WTC11 (cell line): ENCODE measurements around the gene COPZ2. TPM values are rescaled to one million over a fixed set of nuclear protein-coding genes. Genes with fewer than 3 reads are reported as not detected.

Experiments used
- ATAC-seq: fragments of 200-7000 bp; cut with Tn5 transposase; 2 replicates; pipeline ENCODE4 v1.10.0; 2021; ENCODE audit warnings: mild to moderate bottlenecking, moderate library complexity
- CTCF ChIA-PET: fragments of 300-600 bp; sonication (Branson Sonifier 250); formaldehyde crosslinking; loops from one replicate; lab custom pipeline; 2021; ENCODE audit warnings: antibody characterized with exemption; lab: Charles Lee
- POLR2A ChIA-PET: fragments of 350-600 bp; sonication (Branson Sonifier 250); formaldehyde crosslinking; loops from one replicate; lab custom pipeline; 2021; ENCODE audit warnings: antibody characterized with exemption; lab: Charles Lee
- DNase-seq: peaks from one replicate; pipeline ENCODE4 v3.0.0; 2021; ENCODE audit warnings: low spot score
- H3K27ac Mint-ChIP-seq: 2 replicates; pipeline ENCODE4 v1.8.0; 2021; ENCODE audit warnings: mixed read lengths
- H3K27me3 Mint-ChIP-seq: 2 replicates; pipeline ENCODE4 v1.8.0; 2021; ENCODE audit warnings: low read depth, mild to moderate bottlenecking, moderate library complexity, mixed read lengths
- H3K36me3 Mint-ChIP-seq: 2 replicates; pipeline ENCODE4 v1.8.0; 2021; ENCODE audit warnings: mixed read lengths
- H3K4me1 Mint-ChIP-seq: 2 replicates; pipeline ENCODE4 v1.8.0; 2022; ENCODE audit warnings: mixed read lengths
- H3K4me3 Mint-ChIP-seq: 2 replicates; pipeline ENCODE4 v1.8.0; 2021; ENCODE audit warnings: mild to moderate bottlenecking, moderate library complexity, mixed read lengths
- H3K9me3 Mint-ChIP-seq: 2 replicates; pipeline ENCODE4 v1.8.0; 2021; ENCODE audit warnings: mixed read lengths
- AFF4 ChIP-seq: sonication (generic); formaldehyde crosslinking; IDR thresholded peaks from 2 replicates; pipeline ENCODE4 v1.8.1; 2023; ENCODE audit warnings: mild to moderate bottlenecking, missing genetic modification reagents, borderline replicate concordance
- CBFB ChIP-seq: sonication (generic); formaldehyde crosslinking; IDR thresholded peaks from 2 replicates; pipeline ENCODE4 v1.8.1; 2022; ENCODE audit warnings: mild to moderate bottlenecking, low read depth, missing genetic modification reagents
- CTCF ChIP-seq: fragments of 200-600 bp; IDR thresholded peaks from 2 replicates; pipeline ENCODE4 v1.8.0; 2022; ENCODE audit warnings: antibody characterized with exemption
- E2F4 ChIP-seq: sonication (generic); formaldehyde crosslinking; IDR thresholded peaks from 2 replicates; pipeline ENCODE4 v1.8.1; 2022; ENCODE audit warnings: low read depth, mild to moderate bottlenecking, moderate library complexity, missing genetic modification reagents, borderline replicate concordance
- FOXJ3 ChIP-seq: sonication (generic); formaldehyde crosslinking; IDR thresholded peaks from 2 replicates; pipeline ENCODE4 v1.9.0; 2021; ENCODE audit warnings: missing genetic modification reagents, mild to moderate bottlenecking, borderline replicate concordance
- HMGXB4 ChIP-seq: sonication (generic); formaldehyde crosslinking; IDR thresholded peaks from 2 replicates; pipeline ENCODE4 v1.8.1; 2023; ENCODE audit warnings: mild to moderate bottlenecking, moderate library complexity, missing genetic modification reagents
- MAX ChIP-seq: sonication (generic); formaldehyde crosslinking; IDR thresholded peaks from 2 replicates; pipeline ENCODE4 v1.8.0; 2022; ENCODE audit warnings: mild to moderate bottlenecking, missing genetic modification reagents
- MYBL2 ChIP-seq: sonication (generic); formaldehyde crosslinking; IDR thresholded peaks from 2 replicates; pipeline ENCODE4 v1.8.1; 2023; ENCODE audit warnings: mild to moderate bottlenecking, moderate library complexity, missing genetic modification reagents
- NFATC4 ChIP-seq: fragments of 250-450 bp; sonication (Bioruptor Pico); IDR thresholded peaks from 2 replicates; pipeline ENCODE4 v1.9.0; 2021; ENCODE audit warnings: mild to moderate bottlenecking
- PRDM15 ChIP-seq: sonication (generic); formaldehyde crosslinking; IDR thresholded peaks from 2 replicates; pipeline ENCODE4 v1.8.0; 2022; ENCODE audit warnings: missing genetic modification reagents
- STAT6 ChIP-seq: sonication (generic); formaldehyde crosslinking; conservative IDR thresholded peaks from 2 replicates; pipeline ENCODE4 v1.8.1; 2023; ENCODE audit warnings: mild to moderate bottlenecking, low read depth, missing genetic modification reagents, moderate library complexity
- total RNA-seq: library from RNA; stranded (reverse); gene quantifications from 3 replicates; pipeline ENCODE4 v1.2.3, GENCODE V29; 2021

The COPZ2 gene
- total RNA-seq, 1 experiment from 2014 or later: 0.44 TPM

- CTCF ChIA-PET: interaction anchor here (0.6 to 3.5 kb wide), 11 partner anchors 10 to 1503 kb away, joined by 3 to 29 read pairs (median 6); partner anchors contain the start of gene CBX1
- Mint-ChIP-seq H3K4me1 (peaks cover 72% of the 10 kb centered on the region), H3K9me3 (no peaks in the 10 kb centered on the region), H3K36me3 (peaks cover 51% of the 10 kb centered on the region), H3K4me3 (peak overlapping the region; percentile 56), H3K27me3 (no peaks in the 10 kb centered on the region), H3K27ac (peak overlapping the region; percentile 98)
- POLR2A ChIA-PET: interaction anchor here (0.6 to 3.6 kb wide), 14 partner anchors 7 to 233 kb away, joined by 3 to 32 read pairs (median 5); partner anchors contain the start of genes CBX1, CDK5RAP3, OSBPL7 and PNPO
- DNase-seq (no peak), ATAC-seq (no peak)
- no peak for TF ChIP-seq AFF4
- TF ChIP-seq FOXJ3: no peak
- TF ChIP-seq E2F4 (CRISPR knock-in tag): no peak
- no peak for TF ChIP-seq MYBL2 (CRISPR knock-in tag)
- no peak for TF ChIP-seq HMGXB4 (CRISPR knock-in tag)
- TF ChIP-seq CBFB: no peak
- no peak for TF ChIP-seq MAX (CRISPR knock-in tag)
- no peak for TF ChIP-seq NFATC4
- TF ChIP-seq STAT6 (CRISPR knock-in tag): no peak
- no peak for TF ChIP-seq CTCF
Measured at GRCh38 chr17:48053758-48054237, 16.2 kb upstream of the COPZ2 start.

GRCh38 chr17:48052956-48053757, 15.6 kb upstream of the COPZ2 start:
- peak overlapping the region; percentile 56 for H3K4me3 Mint-ChIP-seq
- CTCF ChIA-PET: interaction anchor here (1.2 to 3.5 kb wide), 5 partner anchors 15 to 106 kb away, joined by 3 to 29 read pairs (median 25); no protein-coding TSS in a partner anchor
- H3K27ac Mint-ChIP-seq: peak overlapping the region; percentile 98
- peaks cover 45% of the 10 kb centered on the region for H3K36me3 Mint-ChIP-seq
- H3K27me3 Mint-ChIP-seq: no peaks in the 10 kb centered on the region
- POLR2A ChIA-PET: interaction anchor here (1.2 to 3.6 kb wide), 4 partner anchors 13 to 54 kb away, joined by 3 to 32 read pairs (median 21); partner anchors contain the start of gene SNX11
- H3K4me1 Mint-ChIP-seq: peaks cover 70% of the 10 kb centered on the region
- ATAC-seq (no peak), DNase-seq (no peak)
- no peaks in the 10 kb centered on the region for H3K9me3 Mint-ChIP-seq
- TF ChIP-seq PRDM15 (CRISPR knock-in tag): no peak
